NT2/D1 (cell line): Measurements from ENCODE around the gene DNMT3A.

ENCODE experiments used
- DNase-seq: peaks from one replicate; pipeline ENCODE4 v3.0.0-alpha.2; 2011; ENCODE audit warnings: low read depth, low spot score
- H3K27me3 ChIP-seq: 2 replicates; pipeline ENCODE4 v1.6.0; 2011; ENCODE audit warnings: mild to moderate bottlenecking; ENCODE audit not compliant: insufficient read length, insufficient read depth
- H3K36me3 ChIP-seq: 2 replicates; pipeline ENCODE4 v1.6.1; 2011; ENCODE audit warnings: mild to moderate bottlenecking, low read length, mixed read lengths; ENCODE audit not compliant: insufficient read depth, insufficient read length
- H3K4me1 ChIP-seq: 2 replicates; pipeline ENCODE4 v1.5.1; 2011; ENCODE audit not compliant: insufficient read depth, insufficient read length
- H3K4me3 ChIP-seq: 2 replicates; pipeline ENCODE4 v1.5.1; 2011; ENCODE audit warnings: low read depth; ENCODE audit not compliant: insufficient read length
- H3K9ac ChIP-seq: 2 replicates; pipeline ENCODE4 v1.6.0; 2011; ENCODE audit warnings: low read depth; ENCODE audit not compliant: insufficient read length
- H3K9me3 ChIP-seq: 2 replicates; pipeline ENCODE4 v1.5.1; 2011; ENCODE audit warnings: mild to moderate bottlenecking, low read length; ENCODE audit not compliant: insufficient read depth
- SUZ12 ChIP-seq: IDR thresholded peaks from 2 replicates; pipeline ENCODE4 v1.6.1; 2011; ENCODE audit not compliant: insufficient read length, insufficient read depth; ENCODE audit errors: extremely low read depth
- YY1 ChIP-seq: IDR thresholded peaks from 2 replicates; pipeline ENCODE4 v1.6.1; 2011; ENCODE audit not compliant: insufficient read length, insufficient read depth
- ZNF274 ChIP-seq: IDR thresholded peaks from 2 replicates; pipeline ENCODE4 v1.6.1; 2011; ENCODE audit warnings: mild to moderate bottlenecking, low read depth, low read length

Gene DNMT3A

GRCh38 chr2:25197336-25198208, 144.2 kb downstream of the DNMT3A start:
- Histone ChIP-seq H3K9me3 (no peaks in the 10 kb centered on the region), H3K36me3 (no peaks in the 10 kb centered on the region), H3K9ac (peak overlapping the region; percentile 42), H3K27me3 (no peaks in the 10 kb centered on the region), H3K4me3 (no peak overlapping the region), H3K4me1 (peaks cover 3% of the 10 kb centered on the region)
- no peak for DNase-seq
- no peak for TF ChIP-seq YY1
- TF ChIP-seq ZNF274, result no peak

GRCh38 chr2:25194576-25195122, 147.1 kb downstream of the DNMT3A start:
- H3K27me3 ChIP-seq, result no peaks in the 10 kb centered on the region
- peaks cover 3% of the 10 kb centered on the region for H3K4me1 ChIP-seq
- H3K4me3 ChIP-seq, result no peak overlapping the region
- no peak for TF ChIP-seq ZNF274
- no peak for TF ChIP-seq SUZ12
- TF ChIP-seq YY1, result no peak
- H3K9ac ChIP-seq, result no peak overlapping the region
- H3K9me3 ChIP-seq, result no peaks in the 10 kb centered on the region
- H3K36me3 ChIP-seq, result no peaks in the 10 kb centered on the region
- DNase-seq, result no peak

GRCh38 chr2:25190536-25190935, 151.2 kb downstream of the DNMT3A start:
- no peak overlapping the region for H3K9ac ChIP-seq
- H3K36me3 ChIP-seq, result no peaks in the 10 kb centered on the region
- no peaks in the 10 kb centered on the region for H3K9me3 ChIP-seq
- peaks cover 2% of the 10 kb centered on the region for H3K4me1 ChIP-seq
- no peak for TF ChIP-seq YY1
- DNase-seq, result no peak
- no peaks in the 10 kb centered on the region for H3K27me3 ChIP-seq
- no peak overlapping the region for H3K4me3 ChIP-seq

- Histone ChIP-seq H3K27me3 (no peaks in the 10 kb centered on the region), H3K4me3 (no peak overlapping the region), H3K9me3 (no peaks in the 10 kb centered on the region), H3K9ac (no peak overlapping the region), H3K4me1 (no peaks in the 10 kb centered on the region), H3K36me3 (no peaks in the 10 kb centered on the region)
- TF ChIP-seq SUZ12 (no peak), YY1 (no peak), ZNF274 (no peak)
- no peak for DNase-seq
Measured at GRCh38 chr2:25188405-25188804, 153.3 kb downstream of the DNMT3A start.

GRCh38 chr2:25187729-25188350, 153.9 kb downstream of the DNMT3A start:
- Histone ChIP-seq H3K4me3 (no peak overlapping the region), H3K27me3 (no peaks in the 10 kb centered on the region), H3K9ac (no peak overlapping the region), H3K4me1 (no peaks in the 10 kb centered on the region), H3K9me3 (no peaks in the 10 kb centered on the region), H3K36me3 (no peaks in the 10 kb centered on the region)
- no peak for DNase-seq
- TF ChIP-seq SUZ12 (no peak), ZNF274 (no peak), YY1 (no peak)

GRCh38 chr2:25184254-25184653, 157.5 kb downstream of the DNMT3A start:
- Histone ChIP-seq H3K4me3 (no peak overlapping the region), H3K9ac (no peak overlapping the region), H3K27me3 (no peaks in the 10 kb centered on the region), H3K36me3 (no peaks in the 10 kb centered on the region), H3K9me3 (0 out of 2 replicates have a peak, but pooled peaks cover 4% of the 10 kb centered on the region), H3K4me1 (no peaks in the 10 kb centered on the region)
- no peak for DNase-seq
- no peak for TF ChIP-seq ZNF274
- TF ChIP-seq SUZ12, result no peak
- TF ChIP-seq YY1, result no peak

- no peak for DNase-seq
- TF ChIP-seq ZNF274, result no peak
- no peak for TF ChIP-seq SUZ12
- TF ChIP-seq YY1, result no peak
- H3K4me1 ChIP-seq, result peaks cover 8% of the 10 kb centered on the region
- peaks cover 11% of the 10 kb centered on the region for H3K27me3 ChIP-seq
- no peak overlapping the region for H3K4me3 ChIP-seq
- 0 out of 2 replicates have a peak, but pooled peaks cover 4% of the 10 kb centered on the region for H3K9me3 ChIP-seq
- no peak overlapping the region for H3K9ac ChIP-seq
- no peaks in the 10 kb centered on the region for H3K36me3 ChIP-seq
Measured at GRCh38 chr2:25178976-25179375, 162.7 kb downstream of the DNMT3A start.
